GM23248 (cell line): ENCODE measurements around the gene CAMTA1. TPM values are rescaled to one million over a fixed set of nuclear protein-coding genes. Genes with fewer than 3 reads are reported as not detected.

Source experiments
- DNase-seq: peaks from one replicate; pipeline ENCODE4 v3.0.0-alpha.2; 2015
- H2AFZ ChIP-seq: fragments of 200-600 bp; sonication (generic); 2 replicates; pipeline ENCODE4 v1.6.1; 2016; ENCODE audit warnings: antibody characterized with exemption
- H3F3A ChIP-seq: fragments of 200-600 bp; sonication (generic); 2 replicates; pipeline ENCODE4 v1.6.1; 2016; ENCODE audit warnings: mild to moderate bottlenecking, antibody characterized with exemption, mixed run types; ENCODE audit not compliant: insufficient read depth
- H3K27ac ChIP-seq: fragments of 200-600 bp; sonication (generic); 2 replicates; pipeline ENCODE4 v1.5.1; 2016; ENCODE audit warnings: mild to moderate bottlenecking
- H3K27me3 ChIP-seq: fragments of 200-600 bp; sonication (generic); replicated peaks from 2 replicates; pipeline ENCODE4 v1.6.1; 2016; ENCODE audit warnings: mild to moderate bottlenecking; ENCODE audit not compliant: insufficient read depth
- H3K36me3 ChIP-seq: fragments of 200-600 bp; sonication (generic); 2 replicates; pipeline ENCODE4 v1.6.1; 2016; ENCODE audit warnings: low read depth, mild to moderate bottlenecking
- H3K4me1 ChIP-seq: fragments of 200-600 bp; sonication (generic); 2 replicates; pipeline ENCODE4 v1.6.1; 2016; ENCODE audit warnings: mild to moderate bottlenecking; ENCODE audit not compliant: insufficient read depth
- H3K4me2 ChIP-seq: fragments of 200-600 bp; sonication (generic); one replicate; pipeline ENCODE4 v1.6.1; 2016; ENCODE audit warnings: mild to moderate bottlenecking; ENCODE audit not compliant: unreplicated experiment
- H3K4me3 ChIP-seq: fragments of 200-600 bp; sonication (generic); 2 replicates; pipeline ENCODE4 v1.5.1; 2016; ENCODE audit warnings: mild to moderate bottlenecking
- H3K79me2 ChIP-seq: fragments of 200-600 bp; sonication (generic); 2 replicates; pipeline ENCODE4 v1.6.1; 2016; ENCODE audit warnings: mild to moderate bottlenecking; ENCODE audit not compliant: insufficient read depth
- H3K9ac ChIP-seq: fragments of 200-600 bp; sonication (generic); 2 replicates; pipeline ENCODE4 v1.6.1; 2016; ENCODE audit warnings: mild to moderate bottlenecking
- H3K9me2 ChIP-seq: fragments of 200-600 bp; sonication (generic); 2 replicates; pipeline ENCODE4 v1.6.1; 2016; ENCODE audit warnings: mixed run types, mild to moderate bottlenecking, moderate library complexity; ENCODE audit not compliant: insufficient read depth
- H3K9me3 ChIP-seq: fragments of 200-600 bp; sonication (generic); one replicate; pipeline ENCODE4 v1.6.1; 2017; ENCODE audit warnings: low read depth
- H4K20me1 ChIP-seq: fragments of 200-600 bp; sonication (generic); 2 replicates; pipeline ENCODE4 v1.6.0; 2016; ENCODE audit not compliant: insufficient read depth
- EZH2 ChIP-seq: fragments of 200-600 bp; sonication (generic); IDR thresholded peaks from 2 replicates; pipeline ENCODE4 v1.6.1; 2018; ENCODE audit warnings: antibody characterized with exemption, mild to moderate bottlenecking; ENCODE audit not compliant: insufficient read depth, poor library complexity, severe bottlenecking
- EZH2phosphoT487 ChIP-seq: fragments of 200-600 bp; sonication (generic); IDR thresholded peaks from 2 replicates; pipeline ENCODE4 v1.6.1; 2018; ENCODE audit warnings: antibody characterized with exemption, moderate library complexity, mild to moderate bottlenecking, low read depth; ENCODE audit not compliant: insufficient read depth
- WGBS, 2 experiments: methylation state at CpG; one replicate each; pipeline ENCODE4 v1.1.6; 2015 to 2017; ENCODE audit warnings: low lambda C conversion rate in 2 of 2, low coverage in 1 of 2; ENCODE audit errors: missing lambda C conversion rate in 2 of 2; 5-methylcytosine and 5-hydroxymethylcytosine counted together
- in situ Hi-C: fragments of 300-500 bp; cut with MboI; formaldehyde crosslinking; loops from 2 replicates; pipeline ENCODE4 v1.15.0; 2020
- polyA plus RNA-seq: library from polyadenylated mRNA; unstranded; fragments of >200 nt; fragmentation: Nextera tagmentation; extraction: Ambion mirVana; gene quantifications from 2 replicates; pipeline ENCODE4 v1.2.1, GENCODE V29; 2016
- total RNA-seq: library from RNA; depleted of rRNA; stranded (reverse); fragments of >200 nt; shearing (Covaris generic); gene quantifications from 2 replicates; pipeline ENCODE4 v1.2.3, GENCODE V29; 2014

Gene CAMTA1
- total and polyA plus RNA-seq, 2 experiments from 2014 or later: 50.1 to 165 TPM

- 64 to 73% methylated on average over 9 of the region's 9 CpGs for WGBS, 2 experiments
Observed at GRCh38 chr1:7011826-7012225, 226.6 kb downstream of the CAMTA1 start.

GRCh38 chr1:7012461-7012924 is 227.2 kb downstream of the CAMTA1 start:
- H3K79me2 ChIP-seq: no peaks in the 10 kb centered on the region
- no peaks in the 10 kb centered on the region for H3K9me2 ChIP-seq
- DNase-seq: no peak
- no peaks in the 10 kb centered on the region for H3K9me3 ChIP-seq
- in situ Hi-C loops: no loop called here
- no peak overlapping the region for H3K27ac ChIP-seq
- 0 out of 2 replicates have a peak, but pooled peaks cover 21% of the 10 kb centered on the region for H3K27me3 ChIP-seq
- WGBS, 2 experiments: 73 to 74% methylated on average over 13 to 14 of the region's 14 CpGs
- H3K4me3 ChIP-seq: no peak overlapping the region
- H2AFZ ChIP-seq: no peak overlapping the region
- no peaks in the 10 kb centered on the region for H3K4me1 ChIP-seq
- TF ChIP-seq EZH2 (no peak), EZH2phosphoT487 (no peak)
- no peaks in the 10 kb centered on the region for H4K20me1 ChIP-seq
- no peaks in the 10 kb centered on the region for H3K36me3 ChIP-seq
- H3K4me2 ChIP-seq: no peak overlapping the region
- no peak overlapping the region for H3K9ac ChIP-seq
- H3F3A ChIP-seq: no peaks in the 10 kb centered on the region

More at GRCh38 chr1:7011826-7012225, 226.6 kb downstream of the CAMTA1 start:
- DNase-seq: no peak
- H3K4me3 ChIP-seq: no peak overlapping the region
- H3K9ac ChIP-seq: no peak overlapping the region
- H3F3A ChIP-seq: no peaks in the 10 kb centered on the region
- H2AFZ ChIP-seq: no peak overlapping the region
- H3K27ac ChIP-seq: no peak overlapping the region
- H3K4me2 ChIP-seq: no peak overlapping the region
- in situ Hi-C loops: no loop called here
- no peaks in the 10 kb centered on the region for H3K79me2 ChIP-seq
- no peaks in the 10 kb centered on the region for H4K20me1 ChIP-seq
- H3K9me3 ChIP-seq: no peaks in the 10 kb centered on the region
- no peaks in the 10 kb centered on the region for H3K9me2 ChIP-seq
- H3K27me3 ChIP-seq: 0 out of 2 replicates have a peak, but pooled peaks cover 18% of the 10 kb centered on the region
- TF ChIP-seq EZH2: no peak
- TF ChIP-seq EZH2phosphoT487: no peak
- no peaks in the 10 kb centered on the region for H3K4me1 ChIP-seq
- H3K36me3 ChIP-seq: no peaks in the 10 kb centered on the region

- no peak overlapping the region for H3K4me2 ChIP-seq
- 47 to 53% methylated on average over 18 of the region's 18 CpGs for WGBS, 2 experiments
- no peak overlapping the region for H3K27ac ChIP-seq
- DNase-seq: no peak
- H3F3A ChIP-seq: no peaks in the 10 kb centered on the region
- no peaks in the 10 kb centered on the region for H3K9me2 ChIP-seq
- H3K79me2 ChIP-seq: no peaks in the 10 kb centered on the region
- H4K20me1 ChIP-seq: no peaks in the 10 kb centered on the region
- H3K4me1 ChIP-seq: no peaks in the 10 kb centered on the region
- TF ChIP-seq EZH2phosphoT487 (no peak), EZH2 (no peak)
- H2AFZ ChIP-seq: no peak overlapping the region
- no peak overlapping the region for H3K9ac ChIP-seq
- 0 out of 2 replicates have a peak, but pooled peaks cover 34% of the 10 kb centered on the region for H3K27me3 ChIP-seq
- in situ Hi-C loops: no loop called here
- no peak overlapping the region for H3K4me3 ChIP-seq
- no peaks in the 10 kb centered on the region for H3K36me3 ChIP-seq
- H3K9me3 ChIP-seq: no peaks in the 10 kb centered on the region
Observed at GRCh38 chr1:7013833-7014639, 228.8 kb downstream of the CAMTA1 start.

- H3F3A ChIP-seq: no peaks in the 10 kb centered on the region
- H2AFZ ChIP-seq: no peak overlapping the region
- H3K27me3 ChIP-seq: 0 out of 2 replicates have a peak, but pooled peaks cover 34% of the 10 kb centered on the region
- no peak overlapping the region for H3K4me2 ChIP-seq
- in situ Hi-C loops: no loop called here
- H3K27ac ChIP-seq: no peak overlapping the region
- DNase-seq: no peak
- TF ChIP-seq EZH2: no peak
- no peak for TF ChIP-seq EZH2phosphoT487
- H3K36me3 ChIP-seq: no peaks in the 10 kb centered on the region
- WGBS, 2 experiments: 45 to 50% methylated on average over 8 of the region's 8 CpGs
- no peaks in the 10 kb centered on the region for H3K9me3 ChIP-seq
- H3K4me3 ChIP-seq: no peak overlapping the region
- no peak overlapping the region for H3K9ac ChIP-seq
- H3K9me2 ChIP-seq: no peaks in the 10 kb centered on the region
- H3K79me2 ChIP-seq: no peaks in the 10 kb centered on the region
- no peaks in the 10 kb centered on the region for H3K4me1 ChIP-seq
- no peaks in the 10 kb centered on the region for H4K20me1 ChIP-seq
Observed at GRCh38 chr1:7014640-7014930, 229.3 kb downstream of the CAMTA1 start.
